Activated T-cell treated with anti-CD3 and anti-CD28 coated beads, Interleukin-2, amount 50 U/mL, for 24 hours (primary cell): Measurements from ENCODE around the gene ZNF513.
"Not testable (repeated sequence)": the region's sequence is repeated elsewhere in the genome, so short reads cannot be mapped to it uniquely, and the experiment has no call there.

Experiments
- DNase-seq: peaks from one replicate; pipeline ENCODE4 v3.0.0-alpha.2; 2020
- H3K27ac Mint-ChIP-seq: 2 replicates; pipeline ENCODE4 v1.8.0; 2020; ENCODE audit warnings: mild to moderate bottlenecking, mixed read lengths
- H3K27me3 Mint-ChIP-seq: 2 replicates; pipeline ENCODE4 v1.8.0; 2020; ENCODE audit warnings: mixed read lengths
- H3K36me3 Mint-ChIP-seq: 2 replicates; pipeline ENCODE4 v1.8.0; 2020; ENCODE audit warnings: low read depth, mixed read lengths
- H3K4me1 Mint-ChIP-seq: 2 replicates; pipeline ENCODE4 v1.8.0; 2020; ENCODE audit warnings: low read depth, mixed read lengths
- H3K4me3 Mint-ChIP-seq: 2 replicates; pipeline ENCODE4 v1.8.0; 2020; ENCODE audit warnings: mild to moderate bottlenecking, moderate library complexity, mixed read lengths
- H3K9me3 Mint-ChIP-seq: 2 replicates; pipeline ENCODE4 v1.8.0; 2020; ENCODE audit warnings: mixed read lengths

The ZNF513 gene

DNA sequence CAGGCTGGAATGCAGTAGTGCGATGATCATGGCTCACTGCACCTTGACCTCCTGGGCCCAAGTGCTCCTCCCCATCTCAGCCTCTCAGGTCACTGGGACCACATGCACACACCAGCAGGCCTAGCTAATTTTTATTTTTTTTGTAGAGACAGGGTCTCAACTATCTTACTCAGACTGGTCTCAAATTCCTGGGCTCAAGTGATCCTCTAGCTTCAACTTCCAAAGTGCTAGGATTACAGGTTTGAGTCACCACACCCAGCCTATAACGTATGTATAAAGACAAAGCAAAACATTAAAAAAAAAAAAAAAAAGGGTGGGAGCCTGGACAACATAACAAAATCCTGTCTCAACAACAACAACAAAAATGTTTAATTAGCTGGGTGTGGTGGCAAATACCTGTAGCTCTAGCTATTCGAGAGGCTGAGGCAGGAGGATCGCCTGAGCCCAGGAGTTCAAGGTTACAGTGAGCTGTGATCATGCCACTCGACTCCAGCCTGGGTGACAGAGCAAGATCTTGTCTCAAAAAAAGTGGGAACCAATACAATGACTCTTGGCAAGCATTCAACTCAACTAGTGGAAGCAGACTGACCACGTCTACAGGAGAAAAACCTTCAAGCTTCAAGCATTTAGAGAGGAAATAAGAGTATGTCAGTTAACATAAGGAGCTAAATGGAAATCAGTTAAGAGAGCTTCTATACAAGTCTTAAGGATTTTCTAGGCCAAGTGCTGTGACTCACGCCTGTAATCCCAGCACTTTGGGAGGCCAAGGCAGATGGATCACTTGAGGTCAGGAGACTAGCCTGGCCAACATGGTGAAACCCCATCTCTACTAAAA, 26.6 kb downstream of the ZNF513 start:
- no peak for DNase-seq
- Mint-ChIP-seq H3K27ac (peak overlapping the region; percentile 59), H3K9me3 (no peaks in the 10 kb centered on the region), H3K27me3 (no peaks in the 10 kb centered on the region), H3K36me3 (peaks cover 55% of the 10 kb centered on the region), H3K4me1 (peaks cover 62% of the 10 kb centered on the region), H3K4me3 (peak overlapping the region; percentile 91)

DNA sequence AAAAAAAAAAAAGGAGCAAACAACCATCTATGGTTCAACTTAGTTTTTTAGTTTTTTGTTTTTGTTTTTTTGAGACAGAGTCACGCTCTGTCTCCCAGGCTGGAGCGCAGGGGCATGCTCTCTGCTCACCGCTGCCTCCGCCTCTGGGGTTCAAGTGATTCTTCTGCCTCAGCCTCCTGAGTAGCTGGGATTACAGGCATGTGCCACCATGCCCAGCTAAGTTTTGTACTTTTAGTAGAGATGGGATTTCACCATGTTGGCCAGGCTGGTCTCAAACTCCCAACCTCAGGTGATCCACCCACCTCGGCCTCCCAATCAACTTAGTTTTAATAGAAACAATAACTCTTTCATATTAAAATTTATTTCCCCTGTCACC, 27.2 kb downstream of the ZNF513 start:
- H3K27me3 Mint-ChIP-seq, H3K4me3 Mint-ChIP-seq: not testable (repeated sequence)
- peaks cover 59% of the 10 kb centered on the region for H3K4me1 Mint-ChIP-seq

DNA sequence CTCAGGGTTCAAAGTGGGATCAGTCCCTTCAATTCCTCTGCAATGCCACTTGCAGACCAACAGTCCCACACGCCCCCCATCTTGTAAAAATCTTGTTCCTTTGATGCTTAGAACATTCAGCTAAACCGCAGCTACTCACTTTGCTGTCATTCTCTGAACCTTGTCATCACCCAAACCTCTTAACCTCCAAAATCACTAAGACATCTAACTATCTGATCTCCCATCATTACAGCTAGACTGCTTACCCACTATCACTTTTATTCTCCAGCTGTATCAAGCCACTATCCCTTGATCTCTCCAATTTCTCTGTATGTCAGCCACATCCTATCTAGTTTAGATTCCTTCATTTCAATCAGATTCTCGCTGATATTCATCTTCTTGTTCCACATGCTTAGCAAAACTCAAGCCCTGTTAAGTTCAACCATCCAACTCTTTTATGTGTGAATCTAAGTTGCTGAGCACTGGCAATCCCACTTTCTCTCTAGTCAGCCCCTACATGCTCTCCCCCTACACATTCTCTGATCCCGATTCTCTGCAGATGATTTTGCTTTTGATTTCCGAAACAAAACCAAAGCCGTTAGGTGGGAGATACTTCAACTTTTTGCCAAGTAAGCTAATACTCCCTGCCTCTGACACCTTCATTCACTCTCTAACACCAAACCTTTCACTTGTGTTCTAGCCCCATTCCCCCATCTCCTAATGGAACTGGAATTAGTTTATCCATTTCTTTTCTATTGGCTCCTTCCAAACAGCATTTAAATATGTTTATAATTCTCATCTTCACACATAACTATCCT, 28.5 kb downstream of the ZNF513 start:
- H3K9me3 Mint-ChIP-seq: no peaks in the 10 kb centered on the region
- peaks cover 53% of the 10 kb centered on the region for H3K36me3 Mint-ChIP-seq
- no peak for DNase-seq

More for the DNA sequence above, 27.2 kb downstream of the ZNF513 start:
- H3K27ac Mint-ChIP-seq: peak overlapping the region; percentile 23
- H3K36me3 Mint-ChIP-seq: peaks cover 51% of the 10 kb centered on the region
- H3K9me3 Mint-ChIP-seq, DNase-seq: not testable (repeated sequence)

DNA sequence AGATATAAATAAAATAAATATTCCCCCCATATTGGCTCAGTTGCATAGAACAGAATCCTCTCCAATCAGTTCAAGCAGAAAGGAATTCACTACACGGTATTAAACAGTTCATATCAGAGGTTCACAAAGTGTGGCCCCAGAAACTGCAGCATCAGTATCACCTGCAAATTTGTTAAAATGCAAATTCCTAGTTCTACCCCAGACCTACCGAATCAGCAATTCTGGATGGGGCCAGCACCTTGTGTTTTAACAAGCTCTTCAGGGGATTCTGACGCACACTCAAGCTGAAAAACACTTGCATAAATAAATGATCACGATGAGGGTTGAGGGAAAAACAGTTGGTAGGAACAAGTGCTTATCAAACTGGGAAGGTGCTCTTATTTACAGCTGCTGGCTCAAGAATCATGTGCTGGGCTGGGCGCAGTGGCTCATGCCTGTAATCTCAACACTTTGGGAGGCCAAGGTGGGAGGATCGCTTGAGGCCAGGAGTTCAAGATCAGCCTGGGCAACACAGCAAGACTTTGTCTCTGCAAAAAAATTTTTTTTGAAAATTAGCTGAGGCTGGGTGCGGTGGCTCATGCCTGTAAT, 30.3 kb downstream of the ZNF513 start:
- H3K27me3 Mint-ChIP-seq: no peaks in the 10 kb centered on the region
- H3K36me3 Mint-ChIP-seq: peaks cover 44% of the 10 kb centered on the region
- no peak overlapping the region for H3K27ac Mint-ChIP-seq
- H3K4me3 Mint-ChIP-seq: no peak overlapping the region
- DNase-seq: no peak
- H3K9me3 Mint-ChIP-seq: no peaks in the 10 kb centered on the region
- peaks cover 55% of the 10 kb centered on the region for H3K4me1 Mint-ChIP-seq

More for the DNA sequence above, 28.5 kb downstream of the ZNF513 start:
- Mint-ChIP-seq H3K4me1 (peaks cover 61% of the 10 kb centered on the region), H3K4me3 (peak overlapping the region; percentile 13), H3K27me3 (no peaks in the 10 kb centered on the region), H3K27ac (peak overlapping the region; percentile 70)

DNA sequence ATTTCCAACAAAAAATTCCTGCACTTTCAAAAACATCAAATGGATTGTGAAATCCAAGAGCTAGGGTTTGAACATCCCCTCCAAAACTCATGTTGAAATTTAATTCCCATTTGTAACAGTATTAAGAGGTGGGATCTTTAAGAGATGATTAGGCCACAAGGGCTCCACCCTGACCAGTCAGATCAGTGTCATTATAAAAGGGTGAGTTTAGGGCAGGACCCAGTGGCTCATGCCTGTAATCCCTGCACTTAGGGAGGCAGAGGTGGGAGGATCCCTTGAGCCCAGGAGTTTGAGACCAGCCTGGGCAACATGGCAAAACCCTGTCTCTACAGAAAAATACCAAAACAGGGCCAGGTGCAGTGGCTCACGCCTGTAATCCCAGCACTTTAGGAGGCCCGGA, 32.9 kb downstream of the ZNF513 start:
- Mint-ChIP-seq H3K27me3 (no peaks in the 10 kb centered on the region), H3K9me3 (no peaks in the 10 kb centered on the region), H3K27ac (no peak overlapping the region), H3K4me3 (no peak overlapping the region), H3K36me3 (peaks cover 49% of the 10 kb centered on the region), H3K4me1 (peaks cover 39% of the 10 kb centered on the region)
- DNase-seq: no peak

DNA sequence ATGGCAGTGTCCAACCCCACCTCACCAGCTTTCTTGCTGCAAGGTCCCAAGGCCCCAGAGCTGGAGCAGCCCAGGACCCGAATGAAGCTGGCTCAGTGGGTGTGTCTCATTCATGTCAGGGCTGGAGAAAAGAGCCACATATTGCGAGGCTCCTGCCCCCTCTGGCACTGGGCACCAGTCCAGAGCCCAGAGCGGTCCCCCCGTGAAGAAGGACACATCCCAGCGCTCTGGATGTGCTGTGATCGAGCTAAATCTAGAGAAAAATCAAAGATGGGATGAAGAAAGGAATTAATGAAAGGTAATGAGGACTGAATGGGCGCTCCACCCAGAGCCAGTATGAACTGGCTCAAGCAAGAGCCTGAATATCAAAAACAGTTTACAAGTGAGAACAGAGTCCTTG, 44.4 kb downstream of the ZNF513 start:
- Mint-ChIP-seq H3K4me1 (no peaks in the 10 kb centered on the region), H3K27ac (no peak overlapping the region), H3K36me3 (peaks cover 84% of the 10 kb centered on the region), H3K4me3 (no peak overlapping the region), H3K9me3 (no peaks in the 10 kb centered on the region), H3K27me3 (no peaks in the 10 kb centered on the region)
- DNase-seq: no peak

DNA sequence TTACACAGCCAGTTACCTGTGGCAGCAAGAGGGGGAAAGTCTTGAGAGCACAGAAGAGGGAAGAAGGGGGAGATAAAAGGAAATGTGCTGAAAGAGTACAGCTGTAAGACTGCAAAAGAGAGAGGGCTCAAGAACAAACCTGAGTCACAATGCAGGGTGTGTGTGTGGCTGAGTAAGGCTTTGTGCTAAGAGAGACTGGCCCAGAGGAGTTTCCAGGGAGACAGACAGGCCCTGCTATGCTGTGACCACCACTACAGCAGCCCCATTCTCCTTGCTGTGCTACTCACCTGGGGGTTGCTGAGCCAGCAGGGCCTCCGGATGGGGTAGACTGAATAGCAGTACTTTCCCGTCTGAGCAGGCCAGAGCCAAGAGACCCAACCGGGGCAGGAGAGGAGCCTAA, 45.2 kb downstream of the ZNF513 start:
- H3K27me3 Mint-ChIP-seq: no peaks in the 10 kb centered on the region
- H3K36me3 Mint-ChIP-seq: peaks cover 83% of the 10 kb centered on the region
- no peak for DNase-seq
- H3K27ac Mint-ChIP-seq: peak overlapping the region; percentile 5
- no peak overlapping the region for H3K4me3 Mint-ChIP-seq
- H3K4me1 Mint-ChIP-seq: no peaks in the 10 kb centered on the region
- no peaks in the 10 kb centered on the region for H3K9me3 Mint-ChIP-seq
